GM21423 (cell line): Measurements from ENCODE around the gene TALDO1.

Source experiments
- ATAC-seq: cut with Tn5 transposase; IDR thresholded peaks from one replicate; pipeline ENCODE4 v1.9.1; 2021; ENCODE audit warnings: mild to moderate bottlenecking, moderate library complexity; ENCODE audit not compliant: unreplicated experiment

The TALDO1 gene

GRCh38 chr11:714436-714835 is 32.8 kb upstream of the TALDO1 start:
- no peak for ATAC-seq

- ATAC-seq: no peak
Measured at GRCh38 chr11:719214-720016, 27.8 kb upstream of the TALDO1 start.

GRCh38 chr11:720017-720641 is 27.1 kb upstream of the TALDO1 start:
- ATAC-seq: no peak

- no peak for ATAC-seq
Measured at GRCh38 chr11:720642-721246, 26.5 kb upstream of the TALDO1 start.

- ATAC-seq: no peak
Measured at GRCh38 chr11:721247-721740, 26.0 kb upstream of the TALDO1 start.

- ATAC-seq: no peak
Measured at GRCh38 chr11:721741-722345, 25.4 kb upstream of the TALDO1 start.

GRCh38 chr11:722346-722811 is 24.9 kb upstream of the TALDO1 start:
- no peak for ATAC-seq

GRCh38 chr11:723120-723883 is 24.0 kb upstream of the TALDO1 start:
- no peak for ATAC-seq

GRCh38 chr11:724049-724777 is 23.1 kb upstream of the TALDO1 start:
- ATAC-seq: no peak

- no peak for ATAC-seq
Measured at GRCh38 chr11:724778-725386, 22.4 kb upstream of the TALDO1 start.

GRCh38 chr11:725624-726202 is 21.6 kb upstream of the TALDO1 start:
- no peak for ATAC-seq

- no peak for ATAC-seq
Measured at GRCh38 chr11:726278-727220, 20.7 kb upstream of the TALDO1 start.

- no peak for ATAC-seq
Measured at GRCh38 chr11:727281-727701, 20.0 kb upstream of the TALDO1 start.

- no peak for ATAC-seq
Measured at GRCh38 chr11:727859-728748, 19.2 kb upstream of the TALDO1 start.

- ATAC-seq: no peak
Measured at GRCh38 chr11:728901-729491, 18.3 kb upstream of the TALDO1 start.

- no peak for ATAC-seq
Measured at GRCh38 chr11:729492-730074, 17.7 kb upstream of the TALDO1 start.
